Keratinocyte (primary cell): ENCODE measurements around the gene ZNF555. TPM values are rescaled to one million over a fixed set of nuclear protein-coding genes. Genes with fewer than 3 reads are reported as not detected.

Experiments
- DNase-seq: peaks from one replicate; pipeline ENCODE4 v3.0.0-alpha.2; 2011; ENCODE audit warnings: low read depth, missing footprints, low spot score
- FAIRE-seq: peaks from 2 replicates; lab custom pipeline; 2011; peaks lifted over from hg19 to GRCh38; lab: Jason Lieb, UNC
- H2AFZ ChIP-seq: 2 replicates; pipeline ENCODE4 v1.6.0; 2012; ENCODE audit warnings: low read length, control low read depth, inconsistent platforms; ENCODE audit not compliant: control insufficient read depth
- H3K27ac ChIP-seq: 2 replicates; pipeline ENCODE4 v1.5.1; 2011; ENCODE audit warnings: low read length; ENCODE audit not compliant: control insufficient read depth, insufficient read depth
- H3K27me3 ChIP-seq: 3 replicates; pipeline ENCODE4 v1.6.0; 2011; ENCODE audit warnings: low read length; ENCODE audit not compliant: control insufficient read depth, insufficient read depth; ENCODE audit errors: extremely low read depth
- H3K36me3 ChIP-seq, 2 experiments: 2 replicates in 1 of 2; 3 replicates in 1 of 2; pipeline ENCODE4 v1.5.1; 2011; ENCODE audit warnings: low read length in 2 of 2, mild to moderate bottlenecking in 1 of 2; ENCODE audit not compliant: control insufficient read depth in 2 of 2, insufficient read depth in 2 of 2; ENCODE audit errors: extremely low read depth in 1 of 2
- H3K4me1 ChIP-seq: 3 replicates; pipeline ENCODE4 v1.5.1; 2011; ENCODE audit warnings: low read length; ENCODE audit not compliant: control insufficient read depth, insufficient read depth; ENCODE audit errors: extremely low read depth
- H3K4me2 ChIP-seq: 3 replicates; pipeline ENCODE4 v1.6.0; 2011; ENCODE audit warnings: low read depth, low read length; ENCODE audit not compliant: control insufficient read depth, insufficient read depth; ENCODE audit errors: extremely low read depth
- H3K4me3 ChIP-seq, 3 experiments: fragments of 200-600 bp in 1 of 3; sonication (generic) in 1 of 3; 2 replicates in 2 of 3; 3 replicates in 1 of 3; pipeline ENCODE4 v1.5.1; 2011 to 2016; ENCODE audit warnings: low read length in 3 of 3, mild to moderate bottlenecking in 3 of 3, control low read depth in 2 of 3, inconsistent platforms in 1 of 3, low read depth in 1 of 3, mixed read lengths in 1 of 3, mixed run types in 1 of 3, moderate library complexity in 1 of 3; ENCODE audit not compliant: control insufficient read depth in 2 of 3, insufficient read depth in 2 of 3; ENCODE audit errors: extremely low read depth in 1 of 3
- H3K79me2 ChIP-seq: 2 replicates; pipeline ENCODE4 v1.6.0; 2012; ENCODE audit warnings: low read length; ENCODE audit not compliant: control insufficient read depth, insufficient read depth
- H3K9ac ChIP-seq: 3 replicates; pipeline ENCODE4 v1.6.0; 2011; ENCODE audit warnings: low read length; ENCODE audit not compliant: control insufficient read depth, insufficient read depth; ENCODE audit errors: extremely low read depth
- H3K9me1 ChIP-seq: 3 replicates; pipeline ENCODE4 v1.6.0; 2011; ENCODE audit warnings: low read length; ENCODE audit not compliant: control insufficient read depth, insufficient read depth; ENCODE audit errors: extremely low read depth
- H3K9me3 ChIP-seq: 2 replicates; pipeline ENCODE4 v1.5.1; 2012; ENCODE audit warnings: low read depth, low read length; ENCODE audit not compliant: control insufficient read depth
- H4K20me1 ChIP-seq: 3 replicates; pipeline ENCODE4 v1.6.0; 2011; ENCODE audit warnings: low read length; ENCODE audit not compliant: control insufficient read depth, insufficient read depth; ENCODE audit errors: extremely low read depth
- EZH2 ChIP-seq: IDR thresholded peaks from one replicate; pipeline ENCODE4 v1.6.1; 2012; ENCODE audit warnings: inconsistent platforms, mild to moderate bottlenecking, low read length, moderate library complexity
- dilution Hi-C: fragments of 300-500 bp; cut with MboI; formaldehyde crosslinking; loops from one replicate; pipeline ENCODE4 v1.7.0; 2020; ENCODE audit warnings: low sequenced_read_pairs; ENCODE audit not compliant: extremely low pct_ligation_motif_present
- polyA plus RNA-seq, 5 experiments: library from polyadenylated mRNA; depleted of rRNA in 3 of 5; stranded (reverse) in 3 of 5; stranded (forward) in 1 of 5; unstranded in 1 of 5; fragments of >200 nt; gene quantifications; 1 replicate in 1 of 5; 2 replicates in 3 of 5; 3 replicates in 1 of 5; pipeline versions ENCODE4 v1.2.1 to v1.2.3, GENCODE V29; 2011 to 2012; ENCODE audit warnings: missing spikeins in 2 of 5, low read depth in 1 of 5, low replicate concordance in 1 of 5
- TF ChIP-seq, protein P1 (sequence below), 3 experiments: IDR thresholded peaks in 1 of 3; conservative IDR thresholded peaks in 1 of 3; optimal IDR thresholded peaks in 1 of 3; 2 replicates in 2 of 3; 3 replicates in 1 of 3; pipeline versions ENCODE3 to v1.5.1; 2011; ENCODE audit warnings: low read length in 3 of 3, mild to moderate bottlenecking in 3 of 3, moderate library complexity in 2 of 3, control low read depth in 1 of 3, inconsistent platforms in 1 of 3; ENCODE audit not compliant: insufficient read depth in 2 of 3; ENCODE audit errors: extremely low read depth in 1 of 3

The ZNF555 gene
- polyA plus RNA-seq, 1 donor (not counting 4 experiments of a cell fraction or from before 2014, with no cell fraction given): 4.3 TPM

DNA sequence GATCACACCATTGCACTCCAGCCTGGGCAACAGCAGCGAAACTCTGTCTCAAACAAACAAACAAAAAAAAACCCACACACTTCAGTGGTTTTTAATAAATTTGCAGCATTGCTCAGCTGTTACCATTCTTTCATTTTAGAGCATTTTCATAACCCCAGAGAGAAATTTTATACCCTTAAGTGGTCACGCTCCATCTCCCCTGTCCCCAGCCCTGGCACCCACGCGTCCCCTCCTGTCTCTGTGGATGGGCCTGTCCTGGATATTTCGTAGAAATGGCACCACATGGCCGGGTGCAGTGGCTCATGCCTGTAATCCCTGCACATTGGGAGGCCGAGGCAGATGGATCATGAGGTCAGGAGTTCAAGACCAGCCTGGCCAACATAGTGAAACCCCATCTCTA is 48.1 kb upstream of the ZNF555 start:
- Histone ChIP-seq H3K27me3 (no peaks in the 10 kb centered on the region), H3K36me3 (peaks cover 26 to 37% of the 10 kb centered on the region in 2 experiments), H3K4me3 (no peak overlapping the region), H4K20me1 (no peaks in the 10 kb centered on the region), H3K9ac (no peak overlapping the region), H3K9me1 (no peaks in the 10 kb centered on the region), H3K79me2 (peaks cover 28% of the 10 kb centered on the region), H3K27ac (no peak overlapping the region), H2AFZ (no peak overlapping the region), H3K9me3 (no peaks in the 10 kb centered on the region), H3K4me2 (no peak overlapping the region), H3K4me1 (no peaks in the 10 kb centered on the region)
- DNase-seq: no peak
- no peak for TF ChIP-seq EZH2
- TF ChIP-seq, protein P1, sequence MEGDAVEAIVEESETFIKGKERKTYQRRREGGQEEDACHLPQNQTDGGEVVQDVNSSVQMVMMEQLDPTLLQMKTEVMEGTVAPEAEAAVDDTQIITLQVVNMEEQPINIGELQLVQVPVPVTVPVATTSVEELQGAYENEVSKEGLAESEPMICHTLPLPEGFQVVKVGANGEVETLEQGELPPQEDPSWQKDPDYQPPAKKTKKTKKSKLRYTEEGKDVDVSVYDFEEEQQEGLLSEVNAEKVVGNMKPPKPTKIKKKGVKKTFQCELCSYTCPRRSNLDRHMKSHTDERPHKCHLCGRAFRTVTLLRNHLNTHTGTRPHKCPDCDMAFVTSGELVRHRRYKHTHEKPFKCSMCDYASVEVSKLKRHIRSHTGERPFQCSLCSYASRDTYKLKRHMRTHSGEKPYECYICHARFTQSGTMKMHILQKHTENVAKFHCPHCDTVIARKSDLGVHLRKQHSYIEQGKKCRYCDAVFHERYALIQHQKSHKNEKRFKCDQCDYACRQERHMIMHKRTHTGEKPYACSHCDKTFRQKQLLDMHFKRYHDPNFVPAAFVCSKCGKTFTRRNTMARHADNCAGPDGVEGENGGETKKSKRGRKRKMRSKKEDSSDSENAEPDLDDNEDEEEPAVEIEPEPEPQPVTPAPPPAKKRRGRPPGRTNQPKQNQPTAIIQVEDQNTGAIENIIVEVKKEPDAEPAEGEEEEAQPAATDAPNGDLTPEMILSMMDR (optimal IDR thresholded peaks at IDR 0.05 in 1 of 3, IDR thresholded peaks at IDR 0.05 in 1 of 3, conservative IDR thresholded peaks at IDR 0.05 in 1 of 3; ENCODE audit: extremely low read depth in 1 of 3, insufficient read depth in 2 of 3, low read length in 3 of 3): no peak
- no peak for FAIRE-seq
- dilution Hi-C loops: no loop called here

DNA sequence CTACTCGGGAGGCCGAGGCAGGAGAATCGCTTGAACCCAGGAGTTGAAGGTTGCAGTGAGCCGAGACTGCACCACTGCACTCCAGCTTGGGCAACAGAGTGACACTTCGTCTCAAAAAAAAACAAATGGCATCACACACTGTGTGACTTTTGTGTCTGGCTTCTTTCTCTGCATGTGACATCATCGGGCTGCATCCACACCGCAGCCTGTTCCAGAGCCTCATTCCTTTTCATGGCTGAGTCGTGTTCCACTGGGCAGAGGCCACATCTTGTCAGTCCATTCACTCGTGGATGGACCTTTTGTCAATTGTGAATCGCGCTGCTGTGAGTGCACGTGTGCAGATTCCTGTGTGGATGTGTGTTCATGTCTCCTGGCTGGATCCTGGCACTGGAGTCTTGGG is 47.7 kb upstream of the ZNF555 start:
- H3K9ac ChIP-seq: no peak overlapping the region
- no peaks in the 10 kb centered on the region for H4K20me1 ChIP-seq
- H3K9me1 ChIP-seq: no peaks in the 10 kb centered on the region
- H3K27ac ChIP-seq: no peak overlapping the region
- no peak for FAIRE-seq
- H3K4me3 ChIP-seq: no peak overlapping the region
- no peaks in the 10 kb centered on the region for H3K27me3 ChIP-seq
- TF ChIP-seq, protein P1 (optimal IDR thresholded peaks at IDR 0.05 in 1 of 3, IDR thresholded peaks at IDR 0.05 in 1 of 3, conservative IDR thresholded peaks at IDR 0.05 in 1 of 3; ENCODE audit: extremely low read depth in 1 of 3, insufficient read depth in 2 of 3, low read length in 3 of 3): no peak
- TF ChIP-seq EZH2: no peak
- no peak overlapping the region for H3K4me2 ChIP-seq
- dilution Hi-C loops: no loop called here
- no peak for DNase-seq
- H2AFZ ChIP-seq: no peak overlapping the region
- no peaks in the 10 kb centered on the region for H3K4me1 ChIP-seq
- H3K79me2 ChIP-seq: peaks cover 25% of the 10 kb centered on the region
- H3K9me3 ChIP-seq: no peaks in the 10 kb centered on the region
- H3K36me3 ChIP-seq: peaks cover 29 to 41% of the 10 kb centered on the region in 2 experiments
